ENCODE measurements around the gene KDM2B.

GRCh38 chr12:121454921-121455320, 125.9 kb downstream of the KDM2B start:
- TF ChIP-seq CTCF (IDR thresholded peaks at IDR 0.05; ENCODE audit: low read depth, low read length) (no peak), EZH2phosphoT487 (IDR thresholded peaks at IDR 0.05; ENCODE audit: low read depth) (no peak)

Data from OCI-LY3 (cell line).